ENCODE measurements around the gene ANXA11. TPM values are rescaled to one million over a fixed set of nuclear protein-coding genes. Genes with fewer than 3 reads are reported as not detected.

ANXA11 gene
- total and polyA plus RNA-seq, 9 of the 15 experiments (the other 6 are each of a cell fraction or from before 2014, with no cell fraction given), result 43.6 to 212 (median 109) TPM

GRCh38 chr10:80158598-80159127 is 46.7 kb downstream of the ANXA11 start (continued):
- TF ChIP-seq ZNF592 (IDR thresholded peaks at IDR 0.05) (peak; percentile 75), FOSL1 (tag; conservative IDR thresholded peaks at IDR 0.05) (peak; percentile 99), E2F3 (CRISPR knock-in tag; IDR thresholded peaks at IDR 0.05) (no peak), ARID1B (IDR thresholded peaks at IDR 0.05) (peak; percentile 77), MEF2A (IDR thresholded peaks at IDR 0.05; ENCODE audit: control insufficient read depth, low read depth, low read length) (peak; percentile 88; the same call in 1 of the 2 replicates), ATF7 (IDR thresholded peaks at IDR 0.05) (peak; percentile 84), JUNB (CRISPR knock-in tag; conservative IDR thresholded peaks at IDR 0.05) (peak; percentile 82; the same call in 1 of the 2 replicates), ZFPM2 (CRISPR knock-in tag; IDR thresholded peaks at IDR 0.05) (no peak), NRF1 (conservative IDR thresholded peaks at IDR 0.05 in 1 of 2, IDR thresholded peaks at IDR 0.05 in 1 of 2) (peak; percentile 22 to 39; a peak in 2 of 4 replicates), HMG20B (CRISPR knock-in tag; IDR thresholded peaks at IDR 0.05) (0 out of 2 replicates have a peak, but pooled peaks have one; percentile 24), BDP1 (IDR thresholded peaks at IDR 0.05; ENCODE audit: insufficient read depth, insufficient read length) (no peak), ZBTB9 (CRISPR knock-in tag; IDR thresholded peaks at IDR 0.05) (peak; percentile 84), POLR3G (IDR thresholded peaks at IDR 0.05; ENCODE audit: extremely low read depth, insufficient read length, insufficient replicate concordance) (no peak), ZNF134 (CRISPR knock-in tag; conservative IDR thresholded peaks at IDR 0.05) (no peak), KDM5B (IDR thresholded peaks at IDR 0.05; ENCODE audit: insufficient replicate concordance, low read depth, low read length) (peak; percentile 29), ZNF263 (CRISPR knock-in tag; IDR thresholded peaks at IDR 0.05; ENCODE audit: borderline replicate concordance) (no peak), RAD21 (CRISPR knock-in tag; conservative IDR thresholded peaks at IDR 0.05 in 1 of 2, IDR thresholded peaks at IDR 0.05 in 1 of 2) (0 out of 4 replicates have a peak, but pooled peaks of 1 of the 2 experiments have one; percentile 1), TSC22D4 (tag; IDR thresholded peaks at IDR 0.05) (no peak), MEF2D (tag; conservative IDR thresholded peaks at IDR 0.05; ENCODE audit: low read depth) (peak; percentile 94), MEIS2 (IDR thresholded peaks at IDR 0.05; ENCODE audit: partially characterized antibody) (peak; percentile 56), EP300 (IDR thresholded peaks at IDR 0.05; ENCODE audit: low read length) (peak; percentile 80), NKRF (IDR thresholded peaks at IDR 0.05; ENCODE audit: borderline replicate concordance) (peak; percentile 67; the same call in 1 of the 2 replicates), WHSC1 (IDR thresholded peaks at IDR 0.05; ENCODE audit: low read length) (no peak)

Measured in K562 (cell line).